GM19467 (cell line): ENCODE measurements around the gene DDX28.

ENCODE experiments used
- ATAC-seq: cut with Tn5 transposase; IDR thresholded peaks from one replicate; pipeline ENCODE4 v1.9.1; 2021; ENCODE audit warnings: mild to moderate bottlenecking, moderate library complexity; ENCODE audit not compliant: unreplicated experiment

The DDX28 gene

GRCh38 chr16:68022728-68023537 lies at the start of gene DDX28, which contains the start of gene DUS2:
DDX28 (minus strand) TSS chr16:68023232; CDS start chr16:68023202, 30 bp downstream.
DUS2 (plus strand) TSS chr16:68023284; CDS start chr16:68038024, 14,740 bp downstream.
- peak; percentile 66 for ATAC-seq

- no peak for ATAC-seq
Observed at GRCh38 chr16:68072038-68072695, 49.1 kb upstream of the DDX28 start.

GRCh38 chr16:68071518-68071901 lies 48.5 kb upstream of the DDX28 start:
- ATAC-seq = no peak

GRCh38 chr16:68070806-68071517 lies 47.9 kb upstream of the DDX28 start:
- no peak for ATAC-seq

- ATAC-seq = no peak
Observed at GRCh38 chr16:68070249-68070730, 47.3 kb upstream of the DDX28 start.

- no peak for ATAC-seq
Observed at GRCh38 chr16:68069511-68070248, 46.6 kb upstream of the DDX28 start.

GRCh38 chr16:68068926-68069325 lies 45.9 kb upstream of the DDX28 start:
- ATAC-seq = no peak

- ATAC-seq = no peak
Observed at GRCh38 chr16:68066763-68067162, 43.7 kb upstream of the DDX28 start.

- no peak for ATAC-seq
Observed at GRCh38 chr16:68065716-68066305, 42.8 kb upstream of the DDX28 start.

- ATAC-seq = no peak
Observed at GRCh38 chr16:68064791-68065365, 41.8 kb upstream of the DDX28 start.

GRCh38 chr16:68062910-68063393 lies 39.9 kb upstream of the DDX28 start:
- ATAC-seq = no peak

- no peak for ATAC-seq
Observed at GRCh38 chr16:68061396-68061795, 38.4 kb upstream of the DDX28 start.

GRCh38 chr16:68059804-68060203 lies 36.8 kb upstream of the DDX28 start:
- ATAC-seq = no peak

- ATAC-seq = no peak
Observed at GRCh38 chr16:68055395-68055794, 32.4 kb upstream of the DDX28 start.

GRCh38 chr16:68049449-68049848 lies 26.4 kb upstream of the DDX28 start:
- no peak for ATAC-seq

- ATAC-seq = no peak
Observed at GRCh38 chr16:68047987-68048386, 25.0 kb upstream of the DDX28 start.

- no peak for ATAC-seq
Observed at GRCh38 chr16:68046106-68046505, 23.1 kb upstream of the DDX28 start.

- ATAC-seq = no peak
Observed at GRCh38 chr16:68041783-68042182, 18.8 kb upstream of the DDX28 start.

GRCh38 chr16:68040506-68041288 lies 17.7 kb upstream of the DDX28 start:
- ATAC-seq = peak; percentile 62
